Upper lobe of left lung (tissue), 4 donors: ENCODE data around the gene RNF227.

Experiments used
- EP300 ChIP-seq, 4 donors: sonication (generic); formaldehyde crosslinking; IDR thresholded peaks; one replicate each; pipeline ENCODE4 v1.5.1; 2017; ENCODE audit warnings: antibody characterized with exemption in 4 of 4, control low read depth in 2 of 4
- POLR2A ChIP-seq, 4 donors: fragments of 450-650 bp; IDR thresholded peaks; one replicate each; pipeline ENCODE4 v1.5.1; 2016 to 2017; ENCODE audit warnings: antibody characterized with exemption in 4 of 4, mild to moderate bottlenecking in 2 of 4
- TF ChIP-seq, protein P1 (sequence below), 6 experiments: fragments of 450-650 bp in 4 of 6; fragments of 200-600 bp in 2 of 6; sonication (generic) in 2 of 6; IDR thresholded peaks; one replicate each; pipeline ENCODE4 v1.5.1; 2016 to 2019; ENCODE audit warnings: antibody characterized with exemption in 6 of 6

GRCh38 chr17:7911116-7911515, 5.0 kb downstream of the RNF227 start:
- no peak for TF ChIP-seq POLR2A (IDR thresholded peaks at IDR 0.05)
- TF ChIP-seq, protein P1, sequence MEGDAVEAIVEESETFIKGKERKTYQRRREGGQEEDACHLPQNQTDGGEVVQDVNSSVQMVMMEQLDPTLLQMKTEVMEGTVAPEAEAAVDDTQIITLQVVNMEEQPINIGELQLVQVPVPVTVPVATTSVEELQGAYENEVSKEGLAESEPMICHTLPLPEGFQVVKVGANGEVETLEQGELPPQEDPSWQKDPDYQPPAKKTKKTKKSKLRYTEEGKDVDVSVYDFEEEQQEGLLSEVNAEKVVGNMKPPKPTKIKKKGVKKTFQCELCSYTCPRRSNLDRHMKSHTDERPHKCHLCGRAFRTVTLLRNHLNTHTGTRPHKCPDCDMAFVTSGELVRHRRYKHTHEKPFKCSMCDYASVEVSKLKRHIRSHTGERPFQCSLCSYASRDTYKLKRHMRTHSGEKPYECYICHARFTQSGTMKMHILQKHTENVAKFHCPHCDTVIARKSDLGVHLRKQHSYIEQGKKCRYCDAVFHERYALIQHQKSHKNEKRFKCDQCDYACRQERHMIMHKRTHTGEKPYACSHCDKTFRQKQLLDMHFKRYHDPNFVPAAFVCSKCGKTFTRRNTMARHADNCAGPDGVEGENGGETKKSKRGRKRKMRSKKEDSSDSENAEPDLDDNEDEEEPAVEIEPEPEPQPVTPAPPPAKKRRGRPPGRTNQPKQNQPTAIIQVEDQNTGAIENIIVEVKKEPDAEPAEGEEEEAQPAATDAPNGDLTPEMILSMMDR (IDR thresholded peaks at IDR 0.05): no peak
- no peak for TF ChIP-seq EP300 (IDR thresholded peaks at IDR 0.05)
